ENCODE measurements around the gene MAK. TPM values are rescaled to one million over a fixed set of nuclear protein-coding genes. Genes with fewer than 3 reads are reported as not detected.
"Not testable (repeated sequence)": the region's sequence is repeated elsewhere in the genome, so short reads cannot be mapped to it uniquely, and the experiment has no call there.

Gene MAK
- polyA plus RNA-seq, 4 donors: 0.99 to 3.0 (median 2.0) TPM

DNA sequence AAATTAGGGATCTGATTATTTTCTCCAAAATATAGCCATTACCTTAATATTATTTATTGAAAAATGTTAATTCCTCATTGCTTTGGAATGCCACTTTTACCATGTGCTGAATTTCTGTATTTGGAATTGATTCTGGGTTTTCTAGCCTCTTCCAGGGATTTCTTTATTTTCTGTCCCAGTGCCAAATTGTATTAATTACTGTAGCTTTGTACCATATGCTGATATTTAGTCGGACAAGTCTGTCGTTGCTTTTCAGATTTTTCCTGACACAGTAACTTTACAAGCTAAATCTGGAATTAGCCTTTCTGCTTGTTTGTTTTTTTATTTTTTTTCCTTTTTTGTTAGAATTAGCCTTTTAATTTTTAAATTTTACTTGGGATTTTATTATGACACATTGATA, 101.6 kb downstream of the MAK start:
- no peak for DNase-seq (ENCODE audit: low read depth in 4 of 4, low spot score in 2 of 4)

DNA sequence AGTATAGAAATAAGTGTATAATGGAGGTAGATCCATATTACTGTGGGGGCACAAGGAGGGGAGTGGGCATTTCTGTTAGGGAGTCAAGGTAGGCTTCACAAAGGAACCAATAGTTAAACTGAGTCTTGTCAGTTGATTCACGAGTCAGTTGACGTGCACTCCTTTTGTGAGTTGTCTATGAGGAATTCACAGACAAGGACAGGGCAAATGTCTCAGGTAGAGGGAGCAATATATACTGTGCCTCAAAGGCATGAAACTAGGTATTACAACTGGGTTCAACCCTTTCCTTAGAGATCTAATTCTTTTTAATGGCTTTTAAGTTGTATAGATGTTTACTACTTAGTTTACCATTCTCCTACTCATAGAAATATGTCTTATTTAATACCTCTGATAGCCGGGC, 104.5 kb downstream of the MAK start:
- DNase-seq (ENCODE audit: low read depth in 4 of 4, low spot score in 2 of 4): no peak

DNA sequence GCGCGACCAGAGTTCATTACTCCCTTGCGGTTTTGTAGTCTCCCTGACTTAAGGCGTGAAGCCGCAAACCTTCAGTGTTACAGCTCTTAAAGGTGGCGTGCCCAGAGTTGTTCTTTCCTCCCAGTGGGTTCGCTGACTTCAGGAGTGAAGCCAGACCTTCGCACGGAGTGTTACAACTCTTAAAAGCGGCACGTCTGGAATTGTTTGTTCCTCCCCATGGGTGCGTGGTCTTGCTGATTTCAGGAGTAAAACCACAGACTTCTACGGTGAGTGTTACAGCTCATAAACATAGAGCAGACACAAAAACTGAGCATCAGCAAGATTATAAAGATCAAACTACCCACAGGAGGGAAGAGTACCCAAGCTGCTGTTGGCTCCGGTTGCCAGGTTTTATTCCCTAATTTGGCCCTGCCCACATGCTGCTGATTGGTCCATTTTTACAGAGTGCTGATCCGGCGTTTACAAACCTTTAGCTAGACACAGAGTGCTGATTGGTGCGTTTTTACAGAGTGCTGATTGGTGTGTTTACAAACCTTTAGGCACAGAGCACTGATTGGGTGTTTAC, 105.1 kb downstream of the MAK start:
- no peak for DNase-seq (ENCODE audit: low read depth in 4 of 4, low spot score in 2 of 4)

DNA sequence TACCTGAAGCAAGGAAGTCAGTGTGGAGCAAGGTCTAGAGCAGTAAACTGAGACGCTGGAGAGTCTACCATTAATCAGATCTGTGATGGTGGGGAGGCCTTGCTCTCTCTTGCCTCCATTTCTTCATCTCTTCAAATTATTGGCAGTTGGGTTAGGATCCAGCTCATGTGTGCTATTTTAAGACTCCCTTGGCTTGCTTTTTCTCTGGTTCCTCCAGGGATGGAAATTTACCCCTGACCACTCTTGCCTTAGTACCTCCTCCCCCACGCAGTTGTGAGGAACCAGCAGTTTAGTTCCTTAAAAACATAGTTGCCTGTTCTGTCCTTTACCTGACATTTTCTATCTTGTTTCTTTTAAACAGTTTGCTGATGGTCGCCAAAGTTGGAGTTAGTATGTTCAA, 108.1 kb downstream of the MAK start:
- no peak for DNase-seq (ENCODE audit: low read depth in 4 of 4, low spot score in 2 of 4)

DNA sequence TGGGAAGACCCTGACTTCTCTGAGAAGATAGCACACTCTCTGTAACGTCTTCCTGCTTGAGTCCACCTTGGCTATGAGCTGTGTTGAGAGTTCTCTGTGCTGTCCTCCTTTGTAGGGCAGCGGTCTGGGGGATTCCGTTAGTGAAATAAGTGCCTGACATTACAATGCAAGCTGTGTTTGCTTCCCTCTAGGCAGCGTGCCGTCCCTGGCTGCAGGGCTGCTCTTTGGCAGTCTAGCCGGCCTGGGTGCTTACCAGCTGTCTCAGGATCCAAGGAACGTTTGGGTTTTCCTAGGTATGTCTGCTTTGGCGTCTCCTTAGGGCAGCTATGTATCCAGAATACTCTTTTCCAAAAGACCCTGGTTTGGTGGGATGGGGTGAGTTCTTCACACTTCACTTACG, 112.6 kb downstream of the MAK start:
- DNase-seq (ENCODE audit: low read depth in 4 of 4, low spot score in 2 of 4): no peak

DNA sequence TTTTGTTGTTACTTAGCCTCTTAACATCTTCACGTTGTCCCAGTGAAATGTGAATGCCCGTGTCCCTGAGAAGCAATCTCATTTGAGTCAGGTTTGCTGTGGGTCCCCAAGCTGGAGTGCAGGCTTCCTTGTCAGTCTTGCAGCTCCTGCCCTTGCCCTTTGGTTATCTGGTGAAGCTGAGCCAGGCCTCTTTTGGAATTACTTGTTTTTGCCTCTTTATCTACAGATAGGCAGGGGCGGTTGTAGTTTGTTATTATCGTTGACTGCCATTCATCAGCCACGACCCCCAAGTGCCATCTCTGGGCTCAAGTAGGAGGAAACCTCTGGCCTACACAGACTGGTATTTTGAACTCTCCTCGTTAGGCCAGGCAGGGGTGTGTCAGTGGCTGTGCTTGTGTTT, 113.3 kb downstream of the MAK start:
- DNase-seq (ENCODE audit: low read depth in 4 of 4, low spot score in 2 of 4): no peak

DNA sequence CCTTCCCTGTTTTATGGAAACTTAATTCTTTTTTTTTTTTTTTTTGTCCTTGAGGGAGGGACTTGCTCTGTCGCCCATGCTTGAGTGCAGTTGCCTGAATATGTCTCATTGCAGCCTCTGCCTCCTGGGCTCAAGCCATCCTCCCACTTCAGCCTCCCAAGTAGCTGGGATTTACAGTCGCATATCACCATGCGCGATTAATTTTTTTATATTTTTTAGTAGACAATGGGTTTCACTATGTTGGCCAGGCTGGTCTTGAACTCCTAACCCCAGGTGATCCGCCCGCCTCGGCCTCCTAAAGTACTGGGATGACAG, 114.8 kb downstream of the MAK start:
- no peak for DNase-seq (ENCODE audit: low read depth in 4 of 4, low spot score in 2 of 4)

DNA sequence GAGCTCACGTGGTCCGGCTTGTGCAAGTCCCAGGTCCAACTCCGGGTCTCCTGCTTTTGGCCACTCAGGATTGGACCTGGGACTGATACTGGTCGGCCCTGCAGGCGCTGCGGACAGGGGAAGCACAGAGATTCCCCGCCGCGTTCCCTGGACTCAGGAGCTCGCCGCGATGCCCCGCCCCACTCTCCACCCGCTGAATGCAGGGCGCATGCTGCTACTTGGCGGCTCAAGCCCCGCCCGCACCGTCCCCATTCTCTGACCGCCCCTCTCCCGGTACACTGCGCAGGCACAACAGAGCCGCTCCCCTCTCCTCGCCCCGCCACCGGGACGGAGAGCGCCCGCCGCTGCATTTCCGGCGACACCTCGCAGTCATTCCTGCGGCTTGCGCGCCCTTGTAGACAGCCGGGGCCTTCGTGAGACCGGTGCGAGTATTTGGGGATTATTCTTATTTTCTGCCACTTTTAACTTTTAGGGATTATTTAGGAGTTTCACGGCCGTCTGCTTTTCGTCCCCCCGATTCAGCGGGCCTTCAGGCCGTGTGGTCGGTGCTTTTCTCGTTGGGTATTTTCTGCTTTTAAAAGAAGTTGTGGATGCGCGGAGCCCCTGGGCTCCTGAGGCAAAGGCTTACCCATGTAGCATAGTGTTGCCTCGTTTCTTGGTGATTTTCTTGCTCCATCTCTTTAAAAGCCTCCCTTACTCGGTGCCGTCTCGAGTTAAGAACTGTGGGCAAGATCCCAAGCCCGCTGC, 115.3 kb downstream of the MAK start, which contains the start of gene TMEM14C:
Gene TMEM14C (plus strand): TSS at position 251 of the 747 bp plus-strand sequence. CDS start 1,544 bp downstream, outside the sequence.
- peak; percentile 87 to 97 (median 93) for DNase-seq (ENCODE audit: low read depth in 4 of 4, low spot score in 2 of 4)

DNA sequence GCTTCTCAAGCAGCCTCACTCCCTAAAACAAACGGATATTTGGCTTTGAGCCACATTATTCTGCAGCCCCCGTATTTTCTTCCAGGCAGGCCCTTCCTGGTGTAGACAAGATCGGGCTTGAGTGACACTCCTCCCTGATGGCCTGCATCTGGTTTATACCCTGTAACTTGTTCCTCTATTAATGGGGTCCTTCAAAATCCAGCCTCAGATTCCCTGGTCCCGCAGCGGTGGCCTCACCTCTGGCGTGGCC, 115.8 kb downstream of the MAK start:
- no peak for DNase-seq (ENCODE audit: low read depth in 4 of 4, low spot score in 2 of 4)

DNA sequence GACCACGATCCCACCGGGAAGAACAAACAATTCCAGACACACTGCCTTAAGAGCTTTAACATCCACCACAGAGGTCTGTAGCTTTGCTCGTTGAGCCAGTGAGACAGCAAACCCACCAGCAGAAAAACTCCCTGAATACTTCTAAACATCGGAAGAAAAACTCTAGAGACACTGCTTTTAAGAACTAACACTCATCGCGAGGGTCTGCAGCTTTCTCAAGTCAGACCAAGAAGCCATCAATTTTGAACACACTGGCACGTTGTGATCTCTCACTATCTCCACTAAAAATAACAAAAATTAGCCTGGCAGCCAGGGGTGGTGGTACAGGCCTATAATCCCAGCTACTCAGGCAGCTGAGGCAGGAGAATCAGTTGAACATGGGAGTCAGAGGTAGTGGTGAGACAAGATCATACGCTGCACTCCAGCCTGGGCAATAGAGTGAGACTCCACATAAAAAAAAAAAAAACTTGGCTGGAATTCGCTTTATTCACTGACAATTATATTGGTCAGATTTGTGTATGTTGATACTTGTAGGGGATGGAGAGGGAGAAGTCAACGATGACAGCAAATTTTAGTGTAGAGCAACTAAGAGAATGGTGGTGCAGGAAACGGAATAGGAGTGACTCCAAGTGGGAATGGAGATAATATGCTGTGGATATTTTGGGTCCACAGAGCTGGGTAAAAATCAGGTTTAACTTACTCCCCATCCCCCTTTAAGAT, 116.3 kb downstream of the MAK start:
- DNase-seq (ENCODE audit: low read depth in 4 of 4, low spot score in 2 of 4): no peak

DNA sequence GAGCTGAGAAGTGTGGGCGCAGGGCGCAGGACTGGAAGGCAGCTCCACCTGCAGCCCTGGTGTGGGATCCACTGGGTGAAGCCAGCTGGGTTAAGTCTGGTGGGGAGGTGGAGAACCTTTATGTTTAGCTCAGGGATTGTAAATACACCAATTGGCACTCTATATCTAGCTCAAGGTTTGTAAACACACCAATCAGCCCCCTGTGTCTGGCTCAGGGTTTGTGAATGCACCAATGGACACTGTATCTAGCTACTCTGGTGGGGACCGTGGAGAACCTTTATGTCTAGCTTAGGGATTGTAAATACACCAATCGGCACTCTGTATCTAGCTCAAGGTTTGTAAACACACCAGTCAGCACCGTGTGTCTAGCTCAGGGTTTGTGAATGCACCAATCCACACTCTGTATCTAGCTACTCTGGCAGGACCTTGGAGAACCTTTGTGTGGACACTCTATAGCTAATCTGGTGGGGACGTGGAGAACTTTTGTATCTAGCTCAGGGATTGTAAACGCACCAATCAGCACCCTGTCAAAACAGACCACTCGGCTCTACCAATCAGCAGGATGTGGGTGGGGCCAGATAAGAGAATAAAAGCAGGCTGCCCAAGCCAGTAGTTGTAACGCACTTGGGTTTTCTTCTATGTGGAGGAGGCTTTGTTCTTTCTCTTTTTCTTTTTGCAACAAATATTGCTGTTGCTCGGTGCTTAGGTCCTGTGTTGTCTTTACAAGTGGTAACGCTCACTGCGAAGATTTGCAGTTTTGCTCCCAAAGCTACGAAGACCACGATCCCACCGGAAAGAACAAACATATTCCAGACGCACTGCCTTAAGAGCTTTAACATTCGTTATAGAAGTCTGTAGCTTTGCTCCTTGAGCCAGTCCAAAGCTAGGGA, 117.1 kb downstream of the MAK start:
- not testable (repeated sequence) for DNase-seq (ENCODE audit: low read depth in 4 of 4, low spot score in 2 of 4)

DNA sequence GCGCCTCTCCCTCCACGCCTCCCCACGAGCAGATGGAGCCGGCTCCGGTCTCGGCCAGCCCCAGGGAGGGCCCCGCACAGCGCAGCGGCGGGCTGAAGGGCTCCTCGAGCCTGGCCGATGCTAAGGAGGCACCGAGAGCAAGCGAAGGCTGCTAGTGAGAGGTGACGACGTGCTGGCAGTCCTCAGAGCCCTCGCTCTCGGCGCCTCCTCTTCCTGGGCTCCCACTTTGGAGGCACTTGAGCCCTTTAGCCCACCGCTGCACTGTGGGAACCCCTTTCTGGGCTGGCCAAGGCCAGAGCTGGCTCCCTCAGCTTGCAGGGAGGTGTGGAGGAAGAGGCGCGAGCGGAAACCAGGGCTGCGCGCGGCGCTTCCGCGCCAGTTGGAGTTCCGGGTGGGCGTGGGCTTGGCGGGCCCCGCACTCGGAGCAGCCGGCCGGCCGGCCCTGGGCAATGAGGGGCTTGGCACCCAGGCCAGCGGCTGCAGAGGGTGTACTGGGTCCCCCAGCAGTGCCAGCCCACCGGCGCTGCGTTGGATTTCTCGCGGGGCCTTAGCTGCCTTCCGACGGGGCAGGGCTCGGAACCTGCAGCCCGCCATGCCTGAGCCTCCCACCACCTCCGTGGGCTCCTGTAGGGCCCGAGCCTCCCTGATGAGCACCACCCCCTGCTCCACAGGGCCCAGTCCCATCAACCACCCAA, 117.9 kb downstream of the MAK start:
- DNase-seq (ENCODE audit: low read depth in 4 of 4, low spot score in 2 of 4): no peak

DNA sequence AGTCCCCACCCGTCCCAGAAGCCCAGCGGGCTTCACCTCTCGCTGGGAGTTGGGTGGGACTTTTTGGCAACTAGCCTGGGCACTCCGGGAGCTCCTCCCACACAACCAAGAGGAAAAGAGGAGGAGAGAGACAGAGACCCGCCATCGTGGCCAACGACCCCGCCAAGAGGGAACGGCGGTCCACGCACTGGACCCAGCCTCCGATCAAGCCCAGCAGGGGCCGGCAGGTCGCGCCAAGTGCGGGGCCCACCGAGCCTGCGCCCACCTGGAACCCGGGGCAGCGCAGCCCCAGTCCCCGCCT, 118.4 kb downstream of the MAK start:
- DNase-seq (ENCODE audit: low read depth in 4 of 4, low spot score in 2 of 4): no peak

DNA sequence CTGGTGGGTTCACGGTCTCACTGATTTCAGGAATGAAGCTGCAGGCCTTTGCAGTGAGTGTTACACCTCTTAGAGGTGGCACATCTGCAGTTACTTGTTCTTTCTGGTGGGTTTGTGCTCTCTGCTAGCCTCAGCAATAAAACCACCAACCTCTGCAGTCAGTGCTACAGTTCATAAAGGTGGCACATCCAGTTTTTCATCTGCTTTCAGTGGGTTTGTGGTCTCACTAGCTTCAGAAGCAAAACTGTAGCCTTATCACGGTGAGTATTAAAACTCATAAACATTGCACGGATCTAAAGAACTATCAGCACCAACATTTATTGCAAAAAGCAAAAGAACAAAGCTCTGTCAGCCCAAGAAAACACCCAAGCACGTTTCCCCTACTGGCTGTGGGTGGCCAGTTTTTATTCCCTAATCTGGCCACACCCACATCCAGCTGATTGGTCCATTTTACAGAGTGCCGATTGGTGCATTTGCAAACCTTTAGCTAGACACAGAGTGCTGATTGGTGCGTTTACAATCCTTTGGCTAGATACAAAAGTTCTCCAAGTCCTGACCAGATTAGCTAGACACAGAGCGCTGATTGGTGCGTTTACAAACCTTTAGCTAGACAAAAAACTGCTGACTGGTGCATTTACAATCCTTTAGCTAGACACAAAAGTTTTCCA, 118.9 kb downstream of the MAK start:
- no peak for DNase-seq (ENCODE audit: low read depth in 4 of 4, low spot score in 2 of 4)

DNA sequence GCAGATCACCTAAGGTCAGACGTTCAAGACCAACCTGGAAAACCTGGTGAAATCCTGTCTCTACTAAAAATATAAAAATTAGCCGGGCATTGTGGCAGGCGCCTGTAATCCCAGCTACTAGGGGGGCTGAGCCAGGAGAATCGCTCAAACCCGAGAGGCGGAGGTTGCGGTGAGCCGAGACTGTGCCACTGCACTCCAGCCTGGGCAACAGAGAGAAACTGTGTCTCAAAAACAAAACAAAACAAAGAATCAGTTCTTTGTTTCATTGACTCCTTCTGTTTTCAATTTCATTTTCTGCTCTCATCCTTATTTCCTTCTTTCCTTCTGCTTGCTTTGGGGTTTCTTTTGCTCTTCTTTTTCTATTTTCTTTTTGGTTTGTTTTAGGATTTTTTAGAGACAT, 124.4 kb downstream of the MAK start:
- no peak for DNase-seq (ENCODE audit: low read depth in 4 of 4, low spot score in 2 of 4)

Other genes starting within 250 kb of the MAK start
- 1 to 10 TPM; 2.6 to 5.4 (median 4.7) TPM for gene C6orf52, start 143.9 kb downstream of the MAK start, polyA plus RNA-seq (ENCODE audit: insufficient read length in 4 of 4)
- gene PAK1IP1, start 143.6 kb downstream of the MAK start, polyA plus RNA-seq (ENCODE audit: insufficient read length in 4 of 4): 10 to 100 TPM; 20.0 to 23.6 (median 20.1) TPM
- gene TMEM14C, start 115.5 kb downstream of the MAK start, polyA plus RNA-seq (ENCODE audit: insufficient read length in 4 of 4): 100 to 1,000 TPM; 140 to 184 (median 161) TPM
- 100 to 1,000 TPM in 2 of 4 donors, 10 to 100 TPM in 2; 90.6 to 107 (median 99.5) TPM for gene TMEM14B, start 90.7 kb downstream of the MAK start, polyA plus RNA-seq (ENCODE audit: insufficient read length in 4 of 4)
- gene GCM2, start 43.5 kb upstream of the MAK start, polyA plus RNA-seq (ENCODE audit: insufficient read length in 4 of 4): under 1 TPM in 2 of 4 donors, not detected in 2; 0.07 to 0.14 TPM
- 1 to 10 TPM; 2.2 to 9.0 (median 5.0) TPM for gene SYCP2L, start 48.5 kb upstream of the MAK start, polyA plus RNA-seq (ENCODE audit: insufficient read length in 4 of 4)
- gene ELOVL2, start 205.8 kb upstream of the MAK start, polyA plus RNA-seq (ENCODE audit: insufficient read length in 4 of 4): 10 to 100 TPM in 1 of 4 donors, 1 to 10 TPM in 3; 7.2 to 10.7 (median 8.7) TPM